OCI-LY1 (cell line): ENCODE data around the gene ZNF722.

ENCODE experiments used
- CTCF ChIP-seq: fragments of 200-600 bp; sonication (generic), shearing (Covaris generic); IDR thresholded peaks from 2 replicates; pipeline ENCODE4 v1.5.1; 2017; ENCODE audit warnings: mild to moderate bottlenecking, antibody characterized with exemption, low read length, moderate library complexity, mixed read lengths
- EZH2 ChIP-seq: fragments of 200-600 bp; sonication (generic), shearing (Covaris generic); IDR thresholded peaks from 2 replicates; pipeline ENCODE4 v1.8.0; 2017; ENCODE audit warnings: borderline replicate concordance, mixed run types, mild to moderate bottlenecking, antibody characterized with exemption, low read length, moderate library complexity, mixed read lengths

GRCh38 chr7:63953181-63953580, 45.5 kb upstream of the ZNF722 start:
- TF ChIP-seq CTCF (no peak), EZH2 (no peak)
